OCI-LY3 (cell line): ENCODE data around the gene P3H1.

Source experiments
- H2AFZ ChIP-seq: fragments of 200-600, 300-600 bp; shearing (Covaris generic); 2 replicates; pipeline ENCODE4 v1.6.0; 2014; ENCODE audit warnings: antibody characterized with exemption, low read depth, low read length
- H3K27ac ChIP-seq: fragments of 200-600, 300-600 bp; sonication (generic); 2 replicates; pipeline ENCODE4 v1.5.1; 2014; ENCODE audit warnings: mild to moderate bottlenecking, low read length, moderate library complexity, mixed read lengths
- H3K27me3 ChIP-seq: fragments of 200-600, 300-600 bp; sonication (generic); 2 replicates; pipeline ENCODE4 v1.6.1; 2014; ENCODE audit warnings: low read depth, low read length, mixed read lengths
- H3K36me3 ChIP-seq: fragments of 200-600, 300-600 bp; sonication (generic); replicated peaks from 2 replicates; pipeline ENCODE3; 2014; ENCODE audit warnings: low read depth, low read length, mixed read lengths
- H3K4me1 ChIP-seq: fragments of 300-600, 200-600 bp; sonication (generic); 2 replicates; pipeline ENCODE4 v1.6.1; 2014; ENCODE audit warnings: low read length, mixed read lengths
- H3K4me2 ChIP-seq: fragments of 200-600, 300-600 bp; sonication (generic); 2 replicates; pipeline ENCODE4 v1.6.1; 2014; ENCODE audit warnings: low read length, mixed read lengths
- H3K4me3 ChIP-seq: fragments of 300-600, 200-600 bp; sonication (generic); 2 replicates; pipeline ENCODE4 v1.5.1; 2014; ENCODE audit warnings: antibody characterized with exemption, mild to moderate bottlenecking, low read length, moderate library complexity
- H3K79me2 ChIP-seq: fragments of 300-600, 200-600 bp; shearing (Covaris generic); 2 replicates; pipeline ENCODE4 v1.6.1; 2014; ENCODE audit warnings: mild to moderate bottlenecking, low read length, mixed read lengths
- H3K9ac ChIP-seq: fragments of 300-600, 200-600 bp; shearing (Covaris generic); 2 replicates; pipeline ENCODE4 v1.6.0; 2014; ENCODE audit warnings: mild to moderate bottlenecking, low read length, moderate library complexity
- H3K9me3 ChIP-seq: fragments of 200-600, 300-600 bp; shearing (Covaris generic); 2 replicates; pipeline ENCODE4 v1.6.1; 2014; ENCODE audit warnings: low read length, mixed read lengths; ENCODE audit not compliant: insufficient read depth
- H4K20me1 ChIP-seq: fragments of 200-600, 300-600 bp; sonication (generic); 2 replicates; pipeline ENCODE4 v1.6.1; 2016; ENCODE audit warnings: low read length, mixed read lengths; ENCODE audit not compliant: insufficient read depth
- EZH2phosphoT487 ChIP-seq: fragments of 200-600 bp; shearing (Covaris generic); IDR thresholded peaks from 2 replicates; pipeline ENCODE4 v1.6.1; 2018; ENCODE audit warnings: antibody characterized with exemption, mixed run types, low read depth
- TF ChIP-seq, protein P1 (sequence below): fragments of 200-600, 300-600 bp; sonication (generic); IDR thresholded peaks from 2 replicates; pipeline ENCODE4 v1.5.1; 2014; ENCODE audit warnings: antibody characterized with exemption, low read length, low read depth

The P3H1 gene

DNA sequence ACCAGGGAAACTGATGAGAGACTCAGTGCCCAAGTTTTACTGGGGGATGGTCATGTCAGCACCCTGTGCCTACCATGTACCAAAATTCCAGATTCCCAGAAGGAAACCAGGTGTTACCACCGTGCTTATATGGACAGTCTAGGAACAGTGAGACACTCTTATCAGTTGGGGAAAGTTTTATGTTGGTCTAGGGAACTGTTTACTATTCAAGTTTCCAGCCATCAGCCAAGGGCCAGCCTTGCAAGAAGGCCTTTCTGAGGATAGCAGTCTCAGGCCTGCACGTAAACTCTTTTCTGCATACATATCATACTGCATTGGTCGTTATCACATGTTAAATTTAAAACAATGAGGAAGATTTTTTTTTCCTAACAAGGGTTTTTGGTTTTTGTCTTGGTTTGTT lies 30.6 kb upstream of the P3H1 start:
- no peak for TF ChIP-seq EZH2phosphoT487
- TF ChIP-seq, protein P1, sequence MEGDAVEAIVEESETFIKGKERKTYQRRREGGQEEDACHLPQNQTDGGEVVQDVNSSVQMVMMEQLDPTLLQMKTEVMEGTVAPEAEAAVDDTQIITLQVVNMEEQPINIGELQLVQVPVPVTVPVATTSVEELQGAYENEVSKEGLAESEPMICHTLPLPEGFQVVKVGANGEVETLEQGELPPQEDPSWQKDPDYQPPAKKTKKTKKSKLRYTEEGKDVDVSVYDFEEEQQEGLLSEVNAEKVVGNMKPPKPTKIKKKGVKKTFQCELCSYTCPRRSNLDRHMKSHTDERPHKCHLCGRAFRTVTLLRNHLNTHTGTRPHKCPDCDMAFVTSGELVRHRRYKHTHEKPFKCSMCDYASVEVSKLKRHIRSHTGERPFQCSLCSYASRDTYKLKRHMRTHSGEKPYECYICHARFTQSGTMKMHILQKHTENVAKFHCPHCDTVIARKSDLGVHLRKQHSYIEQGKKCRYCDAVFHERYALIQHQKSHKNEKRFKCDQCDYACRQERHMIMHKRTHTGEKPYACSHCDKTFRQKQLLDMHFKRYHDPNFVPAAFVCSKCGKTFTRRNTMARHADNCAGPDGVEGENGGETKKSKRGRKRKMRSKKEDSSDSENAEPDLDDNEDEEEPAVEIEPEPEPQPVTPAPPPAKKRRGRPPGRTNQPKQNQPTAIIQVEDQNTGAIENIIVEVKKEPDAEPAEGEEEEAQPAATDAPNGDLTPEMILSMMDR = no peak

DNA sequence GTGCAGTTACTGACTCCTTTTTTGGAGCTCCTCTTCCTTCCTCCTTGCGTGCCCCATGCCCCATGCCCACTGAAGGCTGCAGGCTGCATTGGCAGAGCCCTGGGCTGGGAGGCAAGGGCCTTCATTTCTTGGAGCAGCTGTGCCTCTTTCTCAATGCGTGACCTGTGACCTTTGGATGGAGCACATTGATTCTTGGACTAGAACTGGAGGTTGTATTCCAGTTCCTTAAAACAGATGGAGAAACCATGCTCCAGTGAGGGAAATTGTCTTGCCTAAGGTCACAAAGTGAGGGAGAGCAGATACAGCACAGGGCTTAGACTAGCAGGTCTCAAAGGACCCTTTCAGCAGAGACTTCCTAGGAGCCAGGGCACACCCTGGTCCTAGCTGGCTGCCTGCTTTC lies 27.0 kb upstream of the P3H1 start:
- Histone ChIP-seq H3K4me2 (no peak overlapping the region), H3K4me3 (no peak overlapping the region), H3K27ac (no peak overlapping the region), H3K36me3 (no peaks in the 10 kb centered on the region), H3K9me3 (no peaks in the 10 kb centered on the region), H4K20me1 (no peaks in the 10 kb centered on the region), H3K27me3 (no peaks in the 10 kb centered on the region), H3K9ac (no peak overlapping the region), H2AFZ (no peak overlapping the region), H3K4me1 (no peaks in the 10 kb centered on the region), H3K79me2 (no peaks in the 10 kb centered on the region)
- TF ChIP-seq, protein P1 = no peak
- TF ChIP-seq EZH2phosphoT487 = no peak

More for the DNA sequence above, 30.6 kb upstream of the P3H1 start:
- no peak overlapping the region for H3K27ac ChIP-seq
- no peaks in the 10 kb centered on the region for H3K27me3 ChIP-seq
- H4K20me1 ChIP-seq = no peaks in the 10 kb centered on the region
- no peak overlapping the region for H2AFZ ChIP-seq
- H3K36me3 ChIP-seq = no peaks in the 10 kb centered on the region
- H3K9me3 ChIP-seq = no peaks in the 10 kb centered on the region
- H3K4me2 ChIP-seq = no peak overlapping the region
- no peaks in the 10 kb centered on the region for H3K4me1 ChIP-seq
- H3K4me3 ChIP-seq = no peak overlapping the region
- no peak overlapping the region for H3K9ac ChIP-seq
- no peaks in the 10 kb centered on the region for H3K79me2 ChIP-seq

DNA sequence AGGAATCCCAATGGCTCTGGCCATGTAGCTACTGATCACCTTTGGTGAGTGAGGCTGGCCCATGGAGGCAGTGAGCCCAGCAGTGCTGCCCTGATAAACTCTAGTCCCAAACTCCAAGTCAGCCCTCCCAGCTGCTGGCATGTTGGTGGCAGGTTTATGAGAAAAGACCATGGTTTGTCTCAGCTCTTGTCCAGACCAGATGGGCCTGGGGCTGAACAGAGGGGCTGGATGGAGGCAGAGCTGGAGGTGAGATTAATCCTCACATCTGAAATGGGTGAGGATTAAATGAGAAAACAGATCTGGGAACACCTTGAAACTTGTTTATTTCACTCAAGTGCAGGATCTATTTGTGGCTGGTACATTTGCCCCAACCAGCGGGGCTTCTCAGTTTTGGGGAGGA lies 21.2 kb upstream of the P3H1 start:
- Histone ChIP-seq H3K36me3 (no peaks in the 10 kb centered on the region), H3K4me1 (no peaks in the 10 kb centered on the region), H3K4me2 (no peak overlapping the region), H3K27me3 (no peaks in the 10 kb centered on the region), H3K9ac (no peak overlapping the region), H3K4me3 (no peak overlapping the region), H3K27ac (no peak overlapping the region), H3K9me3 (no peaks in the 10 kb centered on the region), H2AFZ (no peak overlapping the region), H3K79me2 (no peaks in the 10 kb centered on the region), H4K20me1 (no peaks in the 10 kb centered on the region)
- no peak for TF ChIP-seq EZH2phosphoT487
- TF ChIP-seq, protein P1 = no peak

DNA sequence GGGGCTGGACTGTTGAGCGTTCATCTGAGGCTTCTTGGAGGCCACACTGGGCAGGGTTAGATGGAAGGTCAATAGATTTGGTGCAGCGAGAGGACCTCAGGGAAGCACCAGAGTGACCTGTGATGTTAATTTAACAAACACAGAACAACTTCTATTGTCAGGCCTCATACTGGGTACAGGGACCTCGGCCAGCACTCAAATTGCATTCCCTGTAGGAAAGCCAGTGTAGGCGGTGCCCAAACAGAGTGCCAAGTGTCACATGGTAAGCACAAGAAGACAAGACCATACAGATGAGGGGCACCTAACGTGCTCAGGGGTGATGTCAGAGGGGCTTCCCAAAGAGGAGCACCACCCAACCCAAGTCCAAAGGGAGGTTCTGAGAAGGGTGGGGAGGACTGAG lies 19.3 kb upstream of the P3H1 start:
- H4K20me1 ChIP-seq = no peaks in the 10 kb centered on the region
- H3K79me2 ChIP-seq = no peaks in the 10 kb centered on the region
- H3K4me2 ChIP-seq = no peak overlapping the region
- H3K4me3 ChIP-seq = no peak overlapping the region
- no peak overlapping the region for H3K27ac ChIP-seq
- no peaks in the 10 kb centered on the region for H3K9me3 ChIP-seq
- no peak overlapping the region for H3K9ac ChIP-seq
- no peaks in the 10 kb centered on the region for H3K4me1 ChIP-seq
- H3K36me3 ChIP-seq = no peaks in the 10 kb centered on the region
- H3K27me3 ChIP-seq = no peaks in the 10 kb centered on the region
- no peak overlapping the region for H2AFZ ChIP-seq
- TF ChIP-seq, protein P1 = no peak
- TF ChIP-seq EZH2phosphoT487 = no peak
